Dendritic cell treated with granulocyte-macrophage colony-stimulating factor and Interleukin-4, amounts not matched to agents 40 ng/mL and 50 ng/mL, for 4 days (primary cell): ENCODE measurements around the gene CEP41.
A peak's percentile ranks its signal among the peaks of the same experiment; 100 is the strongest.

ENCODE experiments used
- H3K27ac Mint-ChIP-seq: one replicate; pipeline ENCODE4 v1.8.0; 2022; ENCODE audit warnings: mild to moderate bottlenecking, mixed read lengths
- H3K27me3 Mint-ChIP-seq: one replicate; pipeline ENCODE4 v1.8.0; 2022; ENCODE audit warnings: mild to moderate bottlenecking, mixed read lengths
- H3K36me3 Mint-ChIP-seq: one replicate; pipeline ENCODE4 v1.8.0; 2022; ENCODE audit warnings: low read depth, mixed read lengths
- H3K4me1 Mint-ChIP-seq: one replicate; pipeline ENCODE4 v1.8.0; 2022; ENCODE audit warnings: low read depth, mixed read lengths
- H3K4me3 Mint-ChIP-seq: one replicate; pipeline ENCODE4 v1.8.0; 2022; ENCODE audit warnings: mild to moderate bottlenecking, moderate library complexity, mixed read lengths
- H3K9me3 Mint-ChIP-seq: one replicate; pipeline ENCODE4 v1.8.0; 2022; ENCODE audit warnings: mixed read lengths
- intact Hi-C: fragments of 100-400 bp; cut with micrococcal nuclease; formaldehyde crosslinking; loops from one replicate; pipeline ENCODE4 v1.15.0; 2022

Gene CEP41

GRCh38 chr7:130444234-130444633 is 3.4 kb upstream of the CEP41 start:
- no peaks in the 10 kb centered on the region for H3K27me3 Mint-ChIP-seq
- no peak overlapping the region for H3K27ac Mint-ChIP-seq
- H3K4me1 Mint-ChIP-seq = peaks cover 18% of the 10 kb centered on the region
- H3K9me3 Mint-ChIP-seq = peaks cover 10% of the 10 kb centered on the region
- intact Hi-C loops = no loop called here
- peaks cover 6% of the 10 kb centered on the region for H3K36me3 Mint-ChIP-seq
- no peak overlapping the region for H3K4me3 Mint-ChIP-seq

DNA sequence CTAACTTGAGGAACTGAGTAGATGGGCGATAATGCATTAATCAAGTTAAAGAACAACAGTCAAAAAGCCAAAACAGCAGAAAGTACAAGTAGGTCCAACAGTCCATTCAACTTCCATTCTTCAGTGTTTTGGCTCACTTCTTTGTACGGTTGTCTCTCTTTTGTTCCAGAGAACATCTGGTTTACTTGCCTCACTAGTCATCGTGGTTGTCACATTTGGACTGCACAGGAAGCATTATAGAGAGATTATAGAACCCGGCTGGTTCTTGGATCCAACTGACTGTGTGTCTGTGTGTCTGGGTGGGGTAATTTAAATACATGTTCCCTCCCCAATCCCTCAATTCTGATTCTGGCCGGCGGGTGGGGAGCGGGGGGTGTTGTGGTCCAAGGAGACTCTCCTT is 1.8 kb upstream of the CEP41 start:
- peaks cover 18% of the 10 kb centered on the region for H3K4me1 Mint-ChIP-seq
- H3K4me3 Mint-ChIP-seq = no peak overlapping the region
- H3K9me3 Mint-ChIP-seq = no peaks in the 10 kb centered on the region
- peaks cover 6% of the 10 kb centered on the region for H3K36me3 Mint-ChIP-seq
- H3K27me3 Mint-ChIP-seq = no peaks in the 10 kb centered on the region
- intact Hi-C loops = no loop called here
- H3K27ac Mint-ChIP-seq = no peak overlapping the region

GRCh38 chr7:130441408-130441869 is 623 bp upstream of the CEP41 start:
- Mint-ChIP-seq H3K9me3 (no peaks in the 10 kb centered on the region), H3K36me3 (peaks cover 6% of the 10 kb centered on the region), H3K27ac (peak overlapping the region; percentile 92), H3K4me1 (peaks cover 18% of the 10 kb centered on the region), H3K27me3 (no peaks in the 10 kb centered on the region), H3K4me3 (peak overlapping the region; percentile 99)
- intact Hi-C loops = loop anchor here (2.0 kb wide), 1 partner anchor 237 kb away; the partner anchor contains the start of gene TMEM209

- Mint-ChIP-seq H3K27me3 (no peaks in the 10 kb centered on the region), H3K4me1 (peaks cover 18% of the 10 kb centered on the region), H3K9me3 (no peaks in the 10 kb centered on the region), H3K4me3 (no peak overlapping the region), H3K27ac (no peak overlapping the region), H3K36me3 (peaks cover 6% of the 10 kb centered on the region)
- intact Hi-C loops = loop anchor here (10.0 kb wide), 1 partner anchor 49 kb away; no protein-coding TSS in a partner anchor
Observed at GRCh38 chr7:130436253-130436652, 4.6 kb downstream of the CEP41 start.

GRCh38 chr7:130435311-130435854 is 5.4 kb downstream of the CEP41 start:
- intact Hi-C loops = loop anchor here (10.0 kb wide), 1 partner anchor 49 kb away; no protein-coding TSS in a partner anchor
- Mint-ChIP-seq H3K4me1 (peaks cover 15% of the 10 kb centered on the region), H3K27me3 (no peaks in the 10 kb centered on the region), H3K36me3 (no peaks in the 10 kb centered on the region), H3K9me3 (no peaks in the 10 kb centered on the region), H3K27ac (no peak overlapping the region), H3K4me3 (no peak overlapping the region)

GRCh38 chr7:130433301-130433700 is 7.5 kb downstream of the CEP41 start:
- Mint-ChIP-seq H3K9me3 (no peaks in the 10 kb centered on the region), H3K27me3 (no peaks in the 10 kb centered on the region), H3K4me3 (no peak overlapping the region), H3K4me1 (peaks cover 5% of the 10 kb centered on the region), H3K27ac (no peak overlapping the region), H3K36me3 (no peaks in the 10 kb centered on the region)
- intact Hi-C loops = loop anchor here (10.0 kb wide), 1 partner anchor 52 kb away; no protein-coding TSS in a partner anchor

GRCh38 chr7:130432886-130433285 is 7.9 kb downstream of the CEP41 start:
- Mint-ChIP-seq H3K4me1 (peaks cover 5% of the 10 kb centered on the region), H3K27ac (no peak overlapping the region), H3K9me3 (no peaks in the 10 kb centered on the region), H3K36me3 (no peaks in the 10 kb centered on the region), H3K4me3 (no peak overlapping the region), H3K27me3 (no peaks in the 10 kb centered on the region)
- intact Hi-C loops = loop anchor here (10.0 kb wide), 1 partner anchor 52 kb away; no protein-coding TSS in a partner anchor

DNA sequence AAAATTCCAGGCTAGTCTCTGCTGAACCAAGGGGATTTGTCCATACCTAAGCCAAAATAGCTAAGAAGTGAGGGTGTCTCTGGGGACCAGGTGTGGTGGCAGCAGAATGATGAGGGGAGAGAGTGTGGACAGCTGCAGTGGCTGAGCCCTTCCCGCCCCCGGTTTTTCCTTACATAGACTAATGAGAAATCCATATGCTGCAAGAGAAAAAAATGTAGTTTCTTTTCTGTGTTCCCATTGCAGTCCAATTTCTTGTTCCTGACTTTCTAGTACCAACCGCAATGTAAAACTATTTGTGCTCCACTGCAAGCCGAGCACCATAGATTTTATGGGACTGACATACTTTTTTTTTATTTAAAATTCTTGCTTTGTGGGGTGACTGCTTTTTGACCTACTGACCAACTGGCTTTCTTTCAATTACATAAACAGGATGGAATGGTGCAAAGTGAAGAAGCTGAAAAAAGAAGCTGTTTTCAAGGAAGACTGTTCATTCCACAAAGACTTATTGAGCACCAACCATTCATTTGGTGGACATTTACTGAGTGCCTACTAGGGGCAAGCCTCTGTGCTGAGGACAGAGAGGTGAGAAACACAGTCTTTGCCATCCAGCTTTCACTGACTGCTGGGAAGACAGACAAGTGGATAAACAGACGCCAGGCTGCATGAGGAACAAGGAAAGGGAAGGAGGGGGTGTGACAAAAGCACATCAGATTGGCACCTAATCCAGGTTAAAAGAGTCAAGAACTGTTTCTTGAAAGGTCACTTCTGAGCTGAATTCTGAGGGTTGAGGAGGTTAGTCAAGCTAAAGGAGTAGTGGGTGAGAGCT is 9.8 kb downstream of the CEP41 start:
- H3K4me1 Mint-ChIP-seq = peaks cover 13% of the 10 kb centered on the region
- H3K9me3 Mint-ChIP-seq = no peaks in the 10 kb centered on the region
- H3K4me3 Mint-ChIP-seq = no peak overlapping the region
- H3K27me3 Mint-ChIP-seq = no peaks in the 10 kb centered on the region
- intact Hi-C loops = loop anchor here (10.0 kb wide), 1 partner anchor 54 kb away; no protein-coding TSS in a partner anchor
- H3K36me3 Mint-ChIP-seq = no peaks in the 10 kb centered on the region
- no peak overlapping the region for H3K27ac Mint-ChIP-seq

- intact Hi-C loops = loop anchor here (10.0 kb wide), 1 partner anchor 55 kb away; no protein-coding TSS in a partner anchor
Observed at GRCh38 chr7:130430115-130430514, 10.7 kb downstream of the CEP41 start.

GRCh38 chr7:130429019-130429418 is 11.8 kb downstream of the CEP41 start:
- Mint-ChIP-seq H3K27me3 (no peaks in the 10 kb centered on the region), H3K4me3 (no peak overlapping the region), H3K36me3 (no peaks in the 10 kb centered on the region), H3K4me1 (peaks cover 7% of the 10 kb centered on the region), H3K9me3 (no peaks in the 10 kb centered on the region), H3K27ac (no peak overlapping the region)
- intact Hi-C loops = no loop called here

More at GRCh38 chr7:130430115-130430514, 10.7 kb downstream of the CEP41 start:
- H3K27ac Mint-ChIP-seq = no peak overlapping the region
- no peaks in the 10 kb centered on the region for H3K27me3 Mint-ChIP-seq
- H3K4me3 Mint-ChIP-seq = no peak overlapping the region
- no peaks in the 10 kb centered on the region for H3K9me3 Mint-ChIP-seq
- no peaks in the 10 kb centered on the region for H3K36me3 Mint-ChIP-seq
- peaks cover 9% of the 10 kb centered on the region for H3K4me1 Mint-ChIP-seq

DNA sequence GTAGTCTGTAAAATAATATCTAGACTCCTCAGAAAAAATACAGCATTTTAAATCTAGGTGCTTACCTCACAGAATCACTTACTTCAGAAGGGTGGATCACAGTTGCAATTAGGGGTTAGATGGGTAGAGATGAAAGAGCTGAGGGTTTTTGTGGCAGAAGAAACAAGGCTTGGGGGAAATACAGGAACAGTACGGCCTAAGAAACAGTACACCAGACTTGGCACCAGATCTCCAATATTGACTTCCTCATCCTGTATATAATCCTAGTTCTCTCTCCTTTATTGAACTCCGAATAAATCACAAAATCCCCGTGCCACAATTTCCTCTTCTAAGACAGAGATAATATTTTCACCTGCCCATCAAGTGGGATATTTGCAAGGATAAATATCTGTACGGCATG is 14.3 kb downstream of the CEP41 start:
- H3K27ac Mint-ChIP-seq = no peak overlapping the region
- no peaks in the 10 kb centered on the region for H3K27me3 Mint-ChIP-seq
- intact Hi-C loops = no loop called here
- peaks cover 7% of the 10 kb centered on the region for H3K4me1 Mint-ChIP-seq
- H3K4me3 Mint-ChIP-seq = no peak overlapping the region
- H3K36me3 Mint-ChIP-seq = no peaks in the 10 kb centered on the region
- no peaks in the 10 kb centered on the region for H3K9me3 Mint-ChIP-seq

DNA sequence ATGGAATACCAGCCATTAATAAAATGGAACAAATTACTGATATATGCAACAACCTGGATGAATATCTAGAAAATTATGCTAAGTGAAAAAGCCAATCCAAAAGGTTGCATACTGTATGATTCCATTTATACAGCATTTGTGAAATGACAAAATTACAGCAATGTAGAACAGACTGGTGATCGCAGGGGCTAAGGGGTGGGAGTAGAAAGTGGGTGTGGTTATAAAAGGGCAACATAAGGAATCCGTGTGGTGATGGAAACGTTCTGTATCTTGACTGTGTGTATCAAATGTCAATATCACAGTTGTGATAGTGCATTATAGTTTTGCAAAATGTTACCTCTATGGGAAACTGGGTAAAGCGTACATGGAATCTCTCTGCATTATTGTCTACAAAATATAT is 15.0 kb downstream of the CEP41 start:
- Mint-ChIP-seq H3K4me3 (no peak overlapping the region), H3K27ac (no peak overlapping the region)

DNA sequence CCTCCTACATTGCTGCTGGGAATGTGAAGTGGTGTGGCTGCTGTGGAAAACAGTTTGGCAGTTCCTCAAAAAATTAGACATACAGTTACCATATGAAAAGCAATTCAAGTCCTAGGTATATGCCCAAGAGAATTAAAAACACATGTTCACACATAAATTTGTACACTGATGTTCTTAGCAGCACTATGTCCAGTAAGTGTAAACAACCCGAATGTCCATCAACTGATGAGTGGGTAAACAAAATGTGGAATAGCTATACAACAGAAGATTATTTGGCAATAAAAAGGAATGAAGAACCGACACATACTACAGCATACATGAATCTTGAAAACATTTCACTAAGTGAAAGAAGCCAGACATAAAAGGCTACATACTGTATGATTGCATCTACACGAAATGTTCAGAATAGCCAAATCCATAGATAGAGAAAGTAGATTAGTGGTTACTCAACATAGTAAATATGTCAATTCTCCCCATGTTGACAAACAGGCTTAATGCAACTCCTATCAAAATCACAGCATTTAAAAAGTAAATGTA is 17.2 kb downstream of the CEP41 start:
- H3K4me3 Mint-ChIP-seq = no peak overlapping the region
- no peaks in the 10 kb centered on the region for H3K27me3 Mint-ChIP-seq
- H3K27ac Mint-ChIP-seq = no peak overlapping the region
- no peaks in the 10 kb centered on the region for H3K9me3 Mint-ChIP-seq
- H3K4me1 Mint-ChIP-seq = peaks cover 7% of the 10 kb centered on the region
- intact Hi-C loops = no loop called here
- no peaks in the 10 kb centered on the region for H3K36me3 Mint-ChIP-seq

More for the DNA sequence above, 15.0 kb downstream of the CEP41 start:
- Mint-ChIP-seq H3K9me3 (no peaks in the 10 kb centered on the region), H3K4me1 (peaks cover 7% of the 10 kb centered on the region), H3K27me3 (no peaks in the 10 kb centered on the region), H3K36me3 (no peaks in the 10 kb centered on the region)
- intact Hi-C loops = no loop called here

GRCh38 chr7:130421684-130422083 is 19.1 kb downstream of the CEP41 start:
- Mint-ChIP-seq H3K4me3 (no peak overlapping the region), H3K27ac (no peak overlapping the region)
- intact Hi-C loops = no loop called here

More at GRCh38 chr7:130421684-130422083, 19.1 kb downstream of the CEP41 start:
- H3K9me3 Mint-ChIP-seq = no peaks in the 10 kb centered on the region
- no peaks in the 10 kb centered on the region for H3K36me3 Mint-ChIP-seq
- H3K27me3 Mint-ChIP-seq = no peaks in the 10 kb centered on the region
- peaks cover 16% of the 10 kb centered on the region for H3K4me1 Mint-ChIP-seq
